H9 (cell line): ENCODE data around the gene TSACC. TPM values are rescaled to one million over a fixed set of nuclear protein-coding genes. Genes with fewer than 3 reads are reported as not detected.

ENCODE experiments used
- DNase-seq: peaks from one replicate; pipeline ENCODE4 v3.0.0-alpha.2; 2017
- H2AFZ ChIP-seq: one replicate; pipeline ENCODE4 v1.6.1; 2013; ENCODE audit warnings: mild to moderate bottlenecking, low read length, control low read depth, moderate library complexity
- H2AK5ac ChIP-seq: 2 replicates; pipeline ENCODE4 v1.6.1; 2013; ENCODE audit warnings: low read length, control low read depth, mixed read lengths; ENCODE audit not compliant: insufficient read length
- H2BK120ac ChIP-seq: one replicate; pipeline ENCODE4 v1.6.1; 2013; ENCODE audit warnings: low read depth, mild to moderate bottlenecking, low read length, control low read depth, inconsistent platforms; ENCODE audit not compliant: poor library complexity, severe bottlenecking
- H2BK12ac ChIP-seq: 2 replicates; pipeline ENCODE4 v1.6.1; 2013; ENCODE audit warnings: low read length, control low read depth, mixed read lengths, low read depth; ENCODE audit not compliant: insufficient read length
- H2BK15ac ChIP-seq: 2 replicates; pipeline ENCODE4 v1.6.1; 2013; ENCODE audit warnings: low read depth, low read length, control low read depth
- H2BK20ac ChIP-seq: one replicate; pipeline ENCODE4 v1.6.1; 2013; ENCODE audit warnings: low read depth, mild to moderate bottlenecking, low read length, control low read depth, inconsistent platforms; ENCODE audit not compliant: poor library complexity, severe bottlenecking
- H2BK5ac ChIP-seq: 2 replicates; pipeline ENCODE4 v1.6.1; 2013; ENCODE audit warnings: low read length, control low read depth, mixed read lengths; ENCODE audit not compliant: insufficient read length
- H3K14ac ChIP-seq: 2 replicates; pipeline ENCODE4 v1.6.1; 2013; ENCODE audit warnings: low read length, control low read depth; ENCODE audit not compliant: insufficient read depth
- H3K18ac ChIP-seq: 2 replicates; pipeline ENCODE4 v1.6.1; 2013; ENCODE audit warnings: low read depth, mild to moderate bottlenecking, mixed read lengths, low read length, control low read depth; ENCODE audit not compliant: insufficient read length
- H3K23ac ChIP-seq: 2 replicates; pipeline ENCODE4 v1.6.1; 2013; ENCODE audit warnings: low read length, control low read depth, mixed read lengths, low read depth; ENCODE audit not compliant: insufficient read length
- H3K23me2 ChIP-seq: 2 replicates; pipeline ENCODE4 v1.6.1; 2013; ENCODE audit warnings: low read depth, mild to moderate bottlenecking, mixed read lengths, low read length, control low read depth; ENCODE audit not compliant: insufficient read length, poor library complexity, severe bottlenecking
- H3K27ac ChIP-seq: 2 replicates; pipeline ENCODE4 v1.5.1; 2013; ENCODE audit warnings: low read length, control low read depth, mixed read lengths, low read depth; ENCODE audit not compliant: insufficient read length
- H3K27me3 ChIP-seq: 2 replicates; pipeline ENCODE4 v1.6.1; 2013; ENCODE audit warnings: low read length, control low read depth, inconsistent platforms; ENCODE audit not compliant: insufficient read depth
- H3K4ac ChIP-seq: 2 replicates; pipeline ENCODE4 v1.6.1; 2013; ENCODE audit warnings: low read depth, mild to moderate bottlenecking, control low read depth, inconsistent platforms, low read length, moderate library complexity
- H3K4me1 ChIP-seq: 2 replicates; pipeline ENCODE4 v1.6.1; 2013; ENCODE audit warnings: low read length, control low read depth, inconsistent platforms; ENCODE audit not compliant: insufficient read depth
- H3K4me2 ChIP-seq: 2 replicates; pipeline ENCODE4 v1.6.1; 2013; ENCODE audit warnings: low read length, control low read depth, mixed read lengths; ENCODE audit not compliant: insufficient read length, insufficient read depth
- H3K56ac ChIP-seq: 2 replicates; pipeline ENCODE4 v1.6.1; 2013; ENCODE audit warnings: low read depth, mild to moderate bottlenecking, mixed read lengths, low read length, control low read depth; ENCODE audit not compliant: insufficient read length
- H3K79me1 ChIP-seq: 2 replicates; pipeline ENCODE4 v1.6.1; 2013; ENCODE audit warnings: low read depth, mild to moderate bottlenecking, moderate library complexity, low read length, control low read depth, inconsistent platforms; ENCODE audit not compliant: insufficient read depth, poor library complexity, severe bottlenecking
- H3K79me2 ChIP-seq: 2 replicates; pipeline ENCODE4 v1.6.1; 2013; ENCODE audit warnings: low read length, control low read depth, inconsistent platforms; ENCODE audit not compliant: insufficient read depth
- H3K9ac ChIP-seq: 2 replicates; pipeline ENCODE4 v1.6.1; 2013; ENCODE audit warnings: low read length, control low read depth, mixed read lengths; ENCODE audit not compliant: insufficient read length; ENCODE audit errors: extremely low read depth
- H3K9me3 ChIP-seq: one replicate; pipeline ENCODE4 v1.6.1; 2013; ENCODE audit warnings: low read depth, low read length, inconsistent platforms; ENCODE audit not compliant: control insufficient read depth
- H3T11ph ChIP-seq: one replicate; pipeline ENCODE4 v1.6.1; 2013; ENCODE audit warnings: mild to moderate bottlenecking, low read length, control low read depth, inconsistent platforms
- H4K20me1 ChIP-seq: one replicate; pipeline ENCODE4 v1.6.1; 2013; ENCODE audit not compliant: control insufficient read depth, insufficient read length, insufficient read depth
- H4K5ac ChIP-seq: 2 replicates; pipeline ENCODE4 v1.6.1; 2013; ENCODE audit warnings: low read depth, mild to moderate bottlenecking, mixed read lengths, low read length, control low read depth; ENCODE audit not compliant: insufficient read length
- H4K8ac ChIP-seq: replicated peaks from 2 replicates; pipeline ENCODE4 v1.6.1; 2013; ENCODE audit warnings: low read length, control low read depth, mixed read lengths, low read depth; ENCODE audit not compliant: insufficient read length
- H4K91ac ChIP-seq: 2 replicates; pipeline ENCODE4 v1.6.1; 2013; ENCODE audit warnings: low read depth, mild to moderate bottlenecking, moderate library complexity, mixed read lengths, low read length, control low read depth; ENCODE audit not compliant: insufficient read length
- H3K27ac Mint-ChIP-seq, 3 experiments: 2 replicates in 2 of 3; 3 replicates in 1 of 3; pipeline ENCODE4 v1.8.0; 2020 to 2021; ENCODE audit warnings: mixed read lengths in 3 of 3, mild to moderate bottlenecking in 1 of 3, moderate library complexity in 1 of 3
- H3K27me3 Mint-ChIP-seq: 2 replicates; pipeline ENCODE4 v1.8.0; 2021; ENCODE audit warnings: low read depth, mild to moderate bottlenecking, moderate library complexity, mixed read lengths
- H3K36me3 Mint-ChIP-seq, 3 experiments: 2 replicates in 2 of 3; 3 replicates in 1 of 3; pipeline ENCODE4 v1.8.0; 2020 to 2021; ENCODE audit warnings: low read depth in 3 of 3, mixed read lengths in 3 of 3; ENCODE audit not compliant: insufficient read depth in 1 of 3
- H3K4me1 Mint-ChIP-seq, 2 experiments: 2 replicates each; pipeline ENCODE4 v1.8.0; 2020; ENCODE audit warnings: mixed read lengths in 2 of 2
- H3K4me3 Mint-ChIP-seq, 2 experiments: 2 replicates in 1 of 2; 3 replicates in 1 of 2; pipeline ENCODE4 v1.8.0; 2020 to 2021; ENCODE audit warnings: mild to moderate bottlenecking in 2 of 2, mixed read lengths in 2 of 2, moderate library complexity in 1 of 2
- H3K9me3 Mint-ChIP-seq, 2 experiments: 2 replicates in 1 of 2; 3 replicates in 1 of 2; pipeline ENCODE4 v1.8.0; 2020; ENCODE audit warnings: mild to moderate bottlenecking in 2 of 2, mixed read lengths in 2 of 2, moderate library complexity in 1 of 2
- WGBS: extraction: QIAGEN DNeasy Blood & Tissue Kit; methylation state at CpG from one replicate; pipeline ENCODE4 v1.1.7; 2013; ENCODE audit warnings: missing lambda C conversion rate, low lambda C conversion rate, mixed read lengths; ENCODE audit not compliant: insufficient read length; ENCODE audit errors: extremely low coverage; 5-methylcytosine and 5-hydroxymethylcytosine counted together
- total RNA-seq: library from RNA; stranded (reverse); gene quantifications from 2 replicates; pipeline ENCODE4 v1.2.1, GENCODE V29; 2021
- TF ChIP-seq, protein P1 (sequence below): fragments of 200-600 bp; sonication (generic); conservative IDR thresholded peaks from 3 replicates; pipeline ENCODE4 v1.8.0; 2021; ENCODE audit warnings: antibody characterized with exemption, mild to moderate bottlenecking

Gene TSACC
- total RNA-seq, 1 experiment from 2014 or later, result 2.3 TPM

DNA sequence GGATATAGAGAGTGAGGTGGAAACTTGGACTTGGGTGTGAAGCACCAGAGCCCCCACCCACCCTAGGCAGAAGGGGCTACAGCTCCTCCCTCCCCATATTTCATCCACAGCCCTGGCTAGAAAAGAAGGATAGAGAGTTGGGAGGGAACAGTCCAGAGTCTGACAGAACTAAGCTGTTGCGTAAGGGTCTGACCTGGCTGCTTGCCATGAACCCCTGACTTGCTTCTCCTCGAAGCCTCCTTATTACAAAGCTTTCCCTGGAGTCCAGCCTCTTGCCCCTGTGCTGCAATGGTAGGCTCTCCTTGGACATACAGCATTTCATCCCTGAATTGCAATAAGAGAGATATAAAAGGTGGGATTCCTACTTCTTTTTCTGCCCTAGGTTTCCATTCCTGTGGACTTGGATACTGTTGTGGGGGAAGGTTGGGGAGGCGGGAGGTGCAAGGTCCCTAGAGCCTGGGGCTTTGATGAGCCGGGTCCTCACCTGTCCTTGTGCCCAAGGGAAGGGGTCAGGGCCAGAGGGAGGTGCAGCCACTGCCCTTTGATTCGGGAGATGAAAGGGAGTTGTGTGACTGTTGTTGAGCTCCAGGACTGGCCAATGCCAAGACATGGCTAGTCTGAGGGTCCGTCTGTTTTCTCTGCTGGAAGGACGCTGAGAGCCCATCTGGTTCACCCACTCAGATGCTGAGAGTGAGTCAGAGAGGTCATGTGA, 33.4 kb downstream of the TSACC start:
- H2AFZ ChIP-seq, result no peak overlapping the region
- no peak overlapping the region for H3K56ac ChIP-seq
- H2BK15ac ChIP-seq, result no peak overlapping the region
- WGBS, result no CpG with 5 or more reads among the region's 7 CpGs
- no peak overlapping the region for H2BK20ac ChIP-seq
- TF ChIP-seq, protein P1, sequence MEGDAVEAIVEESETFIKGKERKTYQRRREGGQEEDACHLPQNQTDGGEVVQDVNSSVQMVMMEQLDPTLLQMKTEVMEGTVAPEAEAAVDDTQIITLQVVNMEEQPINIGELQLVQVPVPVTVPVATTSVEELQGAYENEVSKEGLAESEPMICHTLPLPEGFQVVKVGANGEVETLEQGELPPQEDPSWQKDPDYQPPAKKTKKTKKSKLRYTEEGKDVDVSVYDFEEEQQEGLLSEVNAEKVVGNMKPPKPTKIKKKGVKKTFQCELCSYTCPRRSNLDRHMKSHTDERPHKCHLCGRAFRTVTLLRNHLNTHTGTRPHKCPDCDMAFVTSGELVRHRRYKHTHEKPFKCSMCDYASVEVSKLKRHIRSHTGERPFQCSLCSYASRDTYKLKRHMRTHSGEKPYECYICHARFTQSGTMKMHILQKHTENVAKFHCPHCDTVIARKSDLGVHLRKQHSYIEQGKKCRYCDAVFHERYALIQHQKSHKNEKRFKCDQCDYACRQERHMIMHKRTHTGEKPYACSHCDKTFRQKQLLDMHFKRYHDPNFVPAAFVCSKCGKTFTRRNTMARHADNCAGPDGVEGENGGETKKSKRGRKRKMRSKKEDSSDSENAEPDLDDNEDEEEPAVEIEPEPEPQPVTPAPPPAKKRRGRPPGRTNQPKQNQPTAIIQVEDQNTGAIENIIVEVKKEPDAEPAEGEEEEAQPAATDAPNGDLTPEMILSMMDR, result no peak
- no peak for DNase-seq
- H2BK120ac ChIP-seq, result no peak overlapping the region
- no peaks in the 10 kb centered on the region for H3K9me3 Mint-ChIP-seq
- H2BK5ac ChIP-seq, result no peak overlapping the region
- no peak overlapping the region for H3K23ac ChIP-seq
- H2BK12ac ChIP-seq, result no peak overlapping the region
- no peaks in the 10 kb centered on the region for H3K4me1 ChIP-seq
- no peak overlapping the region for H4K5ac ChIP-seq
- no peak overlapping the region for H3T11ph ChIP-seq
- H3K18ac ChIP-seq, result no peak overlapping the region
- H3K79me1 ChIP-seq, result no peaks in the 10 kb centered on the region
- H2AK5ac ChIP-seq, result no peak overlapping the region
- no peak overlapping the region for H3K4ac ChIP-seq
- no peaks in the 10 kb centered on the region for H3K9me3 ChIP-seq
- H3K27me3 ChIP-seq, result no peaks in the 10 kb centered on the region; the same call in 1 of the 2 replicates
- no peak overlapping the region for H3K4me3 Mint-ChIP-seq
- H4K91ac ChIP-seq, result no peak overlapping the region
- H3K36me3 Mint-ChIP-seq, result no peaks in the 10 kb centered on the region; a peak in 1 of 7 replicates
- H3K27ac ChIP-seq, result no peak overlapping the region
- H3K79me2 ChIP-seq, result no peaks in the 10 kb centered on the region
- no peak overlapping the region for H3K4me2 ChIP-seq
- no peaks in the 10 kb centered on the region for H4K20me1 ChIP-seq
- H3K14ac ChIP-seq, result no peak overlapping the region
- H3K27ac Mint-ChIP-seq, result no peak overlapping the region
- H4K8ac ChIP-seq, result no peak overlapping the region
- peaks cover 4% of the 10 kb centered on the region for H3K23me2 ChIP-seq
- peaks cover 9 to 22% of the 10 kb centered on the region in 2 experiments for H3K4me1 Mint-ChIP-seq
- H3K27me3 Mint-ChIP-seq, result peaks cover 48% of the 10 kb centered on the region
- H3K9ac ChIP-seq, result no peak overlapping the region
